MCF 10A (cell line): ENCODE measurements around the gene ANP32B. TPM values are rescaled to one million over a fixed set of nuclear protein-coding genes. Genes with fewer than 3 reads are reported as not detected.

Experiments
- BruUV-seq: library from RNA; stranded (reverse); fragments of 400-500 nt; replicated peaks from 2 replicates; lab custom pipeline; 2021; lab: Mats Ljungman, UMichigan
- CTCF ChIA-PET: fragments of 300-600 bp; sonication (Branson Sonifier 250); formaldehyde crosslinking; extraction: SDS; loops from one replicate; lab custom pipeline; 2021; ENCODE audit warnings: antibody characterized with exemption, inconsistent platforms; lab: Yijun Ruan, JAX
- POLR2A ChIA-PET: fragments of 300-600, 350-650 bp; sonication (Branson Sonifier 250); formaldehyde crosslinking; extraction: SDS; loops from one replicate; lab custom pipeline; 2020; ENCODE audit warnings: antibody characterized with exemption, inconsistent platforms; lab: Yijun Ruan, JAX
- DNase-seq: peaks from one replicate; pipeline ENCODE4 v3.0.0-alpha.2; 2018; ENCODE audit not compliant: unreplicated experiment
- H3K27ac Mint-ChIP-seq: one replicate; pipeline ENCODE4 v1.8.0; 2022; ENCODE audit warnings: mild to moderate bottlenecking, low read depth, mixed read lengths; ENCODE audit not compliant: unreplicated experiment
- H3K27me3 Mint-ChIP-seq: one replicate; pipeline ENCODE4 v1.8.0; 2022; ENCODE audit warnings: mixed read lengths; ENCODE audit not compliant: insufficient read depth, unreplicated experiment
- H3K36me3 Mint-ChIP-seq: one replicate; pipeline ENCODE4 v1.8.0; 2022; ENCODE audit warnings: mild to moderate bottlenecking, moderate library complexity, mixed read lengths; ENCODE audit not compliant: insufficient read depth, unreplicated experiment
- H3K4me1 Mint-ChIP-seq: one replicate; pipeline ENCODE4 v1.8.0; 2022; ENCODE audit warnings: mixed read lengths; ENCODE audit not compliant: insufficient read depth, unreplicated experiment
- H3K4me3 Mint-ChIP-seq: one replicate; pipeline ENCODE4 v1.8.0; 2022; ENCODE audit warnings: mild to moderate bottlenecking, moderate library complexity, mixed read lengths; ENCODE audit not compliant: unreplicated experiment
- H3K9me3 Mint-ChIP-seq: one replicate; pipeline ENCODE4 v1.8.0; 2022; ENCODE audit warnings: mixed read lengths; ENCODE audit not compliant: unreplicated experiment
- intact Hi-C: fragments of 100-400 bp; cut with micrococcal nuclease; formaldehyde crosslinking; loops from 2 replicates; pipeline ENCODE4 v1.14.1; 2022
- total RNA-seq: library from RNA; stranded (reverse); gene quantifications from 2 replicates; pipeline ENCODE4 v1.2.3, GENCODE V29; 2022
- TF ChIP-seq, protein P1 (sequence below): fragments of 200-600 bp; IDR thresholded peaks from one replicate; pipeline ENCODE4 v1.8.0; 2022; ENCODE audit warnings: antibody characterized with exemption, mild to moderate bottlenecking; ENCODE audit not compliant: unreplicated experiment

Gene ANP32B
- total RNA-seq, 1 experiment from 2014 or later, result 245 TPM

DNA sequence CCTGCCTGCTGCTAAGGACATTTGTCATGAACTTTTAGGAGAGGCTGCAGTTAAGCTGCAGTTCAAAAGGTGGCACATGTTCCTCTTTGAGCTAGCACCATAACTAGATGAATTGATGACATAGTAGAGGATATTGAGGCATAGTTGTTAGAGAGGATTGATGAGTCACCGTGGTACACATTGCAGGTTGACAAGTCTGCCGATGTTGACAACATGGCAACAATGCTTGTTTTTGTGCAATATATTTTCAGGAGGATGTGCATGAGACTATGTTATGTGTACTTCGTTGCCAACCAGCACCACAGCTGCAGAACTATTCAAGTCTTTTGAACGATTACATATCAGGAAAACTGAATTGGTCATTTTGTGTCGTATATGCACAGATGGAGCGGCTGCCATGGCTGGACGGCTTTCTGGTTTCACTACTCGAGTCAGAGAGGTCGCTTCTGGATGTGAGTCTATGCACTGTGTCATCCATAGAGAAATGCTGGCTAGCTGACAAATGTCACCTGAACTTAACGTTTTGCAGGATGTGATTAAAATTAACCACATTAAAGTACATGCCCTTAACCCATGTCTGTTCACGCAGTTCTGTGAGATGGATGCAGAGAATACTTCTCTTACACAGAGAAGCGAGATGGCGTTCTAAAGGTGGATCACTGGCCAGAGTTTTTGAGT is 24.2 kb downstream of the ANP32B start:
- Mint-ChIP-seq H3K27ac (no peak overlapping the region), H3K9me3 (no peaks in the 10 kb centered on the region), H3K36me3 (peaks cover 100% of the 10 kb centered on the region), H3K27me3 (no peaks in the 10 kb centered on the region), H3K4me1 (peaks cover 6% of the 10 kb centered on the region), H3K4me3 (no peak overlapping the region)
- no TSS peak for BruUV-seq
- intact Hi-C loops, result no loop called here
- DNase-seq, result peak; percentile 23
- CTCF ChIA-PET, result interaction anchor here (1.2 to 2.2 kb wide), 3 partner anchors 24 to 119 kb away, joined by 4 to 6 read pairs (median 5); partner anchors contain the start of gene ANP32B
- POLR2A ChIA-PET, result interaction anchor here (0.6 to 2.0 kb wide), 6 partner anchors 10 to 114 kb away, joined by 3 to 6 read pairs (median 4); partner anchors contain the start of gene TRMO
- TF ChIP-seq, protein P1, sequence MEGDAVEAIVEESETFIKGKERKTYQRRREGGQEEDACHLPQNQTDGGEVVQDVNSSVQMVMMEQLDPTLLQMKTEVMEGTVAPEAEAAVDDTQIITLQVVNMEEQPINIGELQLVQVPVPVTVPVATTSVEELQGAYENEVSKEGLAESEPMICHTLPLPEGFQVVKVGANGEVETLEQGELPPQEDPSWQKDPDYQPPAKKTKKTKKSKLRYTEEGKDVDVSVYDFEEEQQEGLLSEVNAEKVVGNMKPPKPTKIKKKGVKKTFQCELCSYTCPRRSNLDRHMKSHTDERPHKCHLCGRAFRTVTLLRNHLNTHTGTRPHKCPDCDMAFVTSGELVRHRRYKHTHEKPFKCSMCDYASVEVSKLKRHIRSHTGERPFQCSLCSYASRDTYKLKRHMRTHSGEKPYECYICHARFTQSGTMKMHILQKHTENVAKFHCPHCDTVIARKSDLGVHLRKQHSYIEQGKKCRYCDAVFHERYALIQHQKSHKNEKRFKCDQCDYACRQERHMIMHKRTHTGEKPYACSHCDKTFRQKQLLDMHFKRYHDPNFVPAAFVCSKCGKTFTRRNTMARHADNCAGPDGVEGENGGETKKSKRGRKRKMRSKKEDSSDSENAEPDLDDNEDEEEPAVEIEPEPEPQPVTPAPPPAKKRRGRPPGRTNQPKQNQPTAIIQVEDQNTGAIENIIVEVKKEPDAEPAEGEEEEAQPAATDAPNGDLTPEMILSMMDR, result no peak

DNA sequence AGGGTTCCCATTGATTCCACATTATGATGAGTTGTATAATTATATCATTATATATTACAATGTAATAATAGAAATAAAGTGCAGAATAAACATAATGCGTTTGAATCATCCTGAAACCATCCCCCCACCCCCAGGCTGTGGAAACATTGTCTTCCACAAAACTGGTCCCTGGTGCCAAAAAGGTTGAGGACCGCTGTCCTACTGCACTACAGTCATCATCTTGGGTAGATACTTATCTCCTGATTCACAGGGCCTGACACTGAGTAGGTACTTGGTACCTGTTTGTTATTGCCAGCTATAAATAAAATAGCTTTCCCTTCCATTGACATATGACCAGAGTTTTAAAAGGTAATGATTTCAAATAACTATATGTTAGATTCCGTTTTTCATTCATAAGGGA is 25.6 kb downstream of the ANP32B start:
- H3K27ac Mint-ChIP-seq, result no peak overlapping the region
- H3K4me1 Mint-ChIP-seq, result peaks cover 6% of the 10 kb centered on the region
- ChIA-PET CTCF (interaction anchor here (0.6 kb wide), 1 partner anchor 35 kb away, joined by 3 read pairs; no protein-coding TSS in a partner anchor), POLR2A (interaction anchor here (0.5 to 2.0 kb wide), 3 partner anchors 9 to 23 kb away, joined by 3 to 5 read pairs (median 3); no protein-coding TSS in a partner anchor)
- peaks cover 100% of the 10 kb centered on the region for H3K36me3 Mint-ChIP-seq
- DNase-seq, result no peak
- no TSS peak for BruUV-seq
- no peak overlapping the region for H3K4me3 Mint-ChIP-seq
- no peaks in the 10 kb centered on the region for H3K27me3 Mint-ChIP-seq
- TF ChIP-seq, protein P1, result no peak
- H3K9me3 Mint-ChIP-seq, result no peaks in the 10 kb centered on the region
- intact Hi-C loops, result no loop called here

DNA sequence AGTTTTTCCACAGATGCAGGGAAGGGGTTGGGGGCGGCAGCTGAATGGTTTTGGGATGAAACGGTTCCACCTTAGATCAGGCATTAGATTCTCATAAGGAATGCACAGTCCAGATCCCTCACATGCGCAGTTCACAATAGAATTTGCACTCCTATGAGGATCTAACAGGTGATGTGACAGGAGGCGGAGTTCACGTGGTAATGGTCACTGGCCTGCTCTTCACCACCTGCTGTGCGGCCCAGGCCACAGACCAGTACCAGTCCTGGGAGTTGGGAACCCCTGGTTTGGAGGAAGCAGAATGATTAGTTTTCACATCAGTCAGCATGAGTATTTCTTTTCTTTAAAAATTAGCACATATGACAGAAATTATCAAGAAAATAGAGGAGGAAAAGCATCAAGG is 26.3 kb downstream of the ANP32B start:
- Mint-ChIP-seq H3K27me3 (no peaks in the 10 kb centered on the region), H3K4me1 (peaks cover 6% of the 10 kb centered on the region), H3K9me3 (no peaks in the 10 kb centered on the region), H3K36me3 (peaks cover 100% of the 10 kb centered on the region), H3K4me3 (no peak overlapping the region), H3K27ac (no peak overlapping the region)
- POLR2A ChIA-PET, result no interaction called here
- CTCF ChIA-PET, result no interaction called here
- no peak for DNase-seq
- TF ChIP-seq, protein P1, result no peak
- intact Hi-C loops, result no loop called here
- no TSS peak for BruUV-seq

DNA sequence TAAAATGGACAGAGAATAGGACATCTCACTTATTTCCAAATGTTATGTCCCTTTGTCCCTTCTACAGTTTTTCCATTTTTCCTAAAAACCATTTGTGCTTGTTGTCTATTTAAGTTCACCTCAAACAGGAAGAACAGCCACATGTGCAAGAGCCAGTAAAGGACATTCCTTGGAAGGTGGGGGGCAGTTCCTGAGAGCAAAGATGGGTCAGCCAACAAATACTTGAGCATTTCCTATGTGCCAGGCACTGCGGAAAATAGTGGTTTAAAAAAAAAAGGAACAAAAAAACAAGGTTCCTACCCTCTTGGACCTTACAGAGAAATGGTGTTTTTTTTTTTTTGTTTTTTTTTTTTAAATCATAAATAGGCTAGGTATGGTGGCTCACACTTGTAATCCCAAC is 26.8 kb downstream of the ANP32B start:
- DNase-seq, result no peak
- ChIA-PET POLR2A (no interaction called here), CTCF (interaction anchor here (0.6 kb wide), 1 partner anchor 100 kb away, joined by 4 read pairs; no protein-coding TSS in a partner anchor)
- peak overlapping the region; percentile 10 for H3K27ac Mint-ChIP-seq
- TF ChIP-seq, protein P1, result no peak
- peaks cover 100% of the 10 kb centered on the region for H3K36me3 Mint-ChIP-seq
- H3K4me3 Mint-ChIP-seq, result no peak overlapping the region
- no TSS peak for BruUV-seq
- peaks cover 6% of the 10 kb centered on the region for H3K4me1 Mint-ChIP-seq
- H3K9me3 Mint-ChIP-seq, result no peaks in the 10 kb centered on the region
- H3K27me3 Mint-ChIP-seq, result no peaks in the 10 kb centered on the region
- intact Hi-C loops, result loop anchor here (1.0 kb wide), 1 partner anchor 20 kb away; no protein-coding TSS in a partner anchor
